GM06990 (cell line): ENCODE results near the gene KCTD5.
A peak's percentile ranks its signal among the peaks of the same experiment; 100 is the strongest.

Experiments
- DNase-seq: peaks from one replicate; pipeline ENCODE4 v3.0.0-alpha.2; 2011; ENCODE audit not compliant: insufficient read length; ENCODE audit errors: extremely low read depth
- H3K27me3 ChIP-seq: replicated peaks from 2 replicates; pipeline ENCODE4 v1.6.0; 2011; ENCODE audit warnings: low read length; ENCODE audit not compliant: control insufficient read depth, insufficient read depth
- H3K36me3 ChIP-seq: 2 replicates; pipeline ENCODE4 v1.5.1; 2011; ENCODE audit warnings: low read length; ENCODE audit not compliant: control insufficient read depth, insufficient read depth
- H3K4me3 ChIP-seq: replicated peaks from 2 replicates; pipeline ENCODE4 v1.5.1; 2011; ENCODE audit warnings: low read depth, mild to moderate bottlenecking, control low read depth, low read length
- CTCF ChIP-seq: IDR thresholded peaks from 2 replicates; pipeline ENCODE4 v1.5.1; 2011; ENCODE audit warnings: low read length, control low read depth, mild to moderate bottlenecking, inconsistent platforms; ENCODE audit not compliant: insufficient read depth, poor library complexity, severe bottlenecking

The KCTD5 gene

DNA sequence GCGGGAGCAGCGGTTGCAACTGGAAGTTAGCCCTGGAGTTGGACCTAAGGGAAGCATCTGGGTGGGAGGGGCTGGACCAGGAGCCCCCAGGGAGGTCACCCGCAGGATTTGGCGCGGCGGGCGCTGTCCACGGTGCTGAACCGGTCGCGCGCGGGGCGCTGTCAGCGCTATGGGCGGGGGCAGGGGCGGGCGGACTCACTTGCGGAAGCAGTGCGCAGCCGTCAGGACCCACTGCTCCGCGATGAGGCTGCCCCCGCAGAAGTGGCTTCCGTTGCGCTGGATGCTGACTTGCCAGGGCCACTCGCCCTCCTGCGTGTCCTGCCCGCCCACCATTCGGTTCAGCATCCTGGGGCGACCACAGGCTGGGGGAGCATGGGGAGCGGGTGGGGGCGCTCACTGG, 33.2 kb downstream of the KCTD5 start:
- Histone ChIP-seq H3K27me3 (no peaks in the 10 kb centered on the region; the same call in 1 of the 2 replicates), H3K4me3 (no peak overlapping the region; the same call in 1 of the 2 replicates), H3K36me3 (no peaks in the 10 kb centered on the region)
- no peak for TF ChIP-seq CTCF
- DNase-seq = peak; percentile 66

GRCh38 chr16:2715966-2716885, 33.9 kb downstream of the KCTD5 start:
- TF ChIP-seq CTCF = no peak
- peak; percentile 6 for DNase-seq
- no peaks in the 10 kb centered on the region; the same call in 1 of the 2 replicates for H3K27me3 ChIP-seq
- H3K4me3 ChIP-seq = no peak overlapping the region
- no peaks in the 10 kb centered on the region for H3K36me3 ChIP-seq

DNA sequence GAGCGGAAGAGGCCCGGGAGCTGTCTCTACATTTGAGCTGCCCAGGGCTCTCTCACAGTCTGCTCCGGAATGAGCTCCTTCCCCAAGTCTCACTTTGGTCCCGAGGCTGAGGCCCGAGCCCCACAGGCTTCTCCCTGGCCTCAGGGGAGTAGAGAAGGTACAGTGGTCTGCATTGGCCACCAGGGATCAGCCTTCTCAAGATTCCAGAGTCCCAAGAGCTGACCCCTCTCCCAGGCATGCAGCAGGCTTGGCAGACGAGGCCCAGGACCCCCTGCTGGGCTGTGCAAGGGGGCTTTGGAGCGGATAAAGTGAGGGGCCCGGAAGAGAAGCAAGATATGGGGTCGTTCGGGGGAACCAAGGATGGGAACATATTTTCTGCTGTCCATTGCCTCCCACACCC, 34.6 kb downstream of the KCTD5 start:
- DNase-seq = no peak
- no peak for TF ChIP-seq CTCF
- no peak overlapping the region for H3K4me3 ChIP-seq
- H3K36me3 ChIP-seq = no peaks in the 10 kb centered on the region
- H3K27me3 ChIP-seq = no peaks in the 10 kb centered on the region; the same call in 1 of the 2 replicates

DNA sequence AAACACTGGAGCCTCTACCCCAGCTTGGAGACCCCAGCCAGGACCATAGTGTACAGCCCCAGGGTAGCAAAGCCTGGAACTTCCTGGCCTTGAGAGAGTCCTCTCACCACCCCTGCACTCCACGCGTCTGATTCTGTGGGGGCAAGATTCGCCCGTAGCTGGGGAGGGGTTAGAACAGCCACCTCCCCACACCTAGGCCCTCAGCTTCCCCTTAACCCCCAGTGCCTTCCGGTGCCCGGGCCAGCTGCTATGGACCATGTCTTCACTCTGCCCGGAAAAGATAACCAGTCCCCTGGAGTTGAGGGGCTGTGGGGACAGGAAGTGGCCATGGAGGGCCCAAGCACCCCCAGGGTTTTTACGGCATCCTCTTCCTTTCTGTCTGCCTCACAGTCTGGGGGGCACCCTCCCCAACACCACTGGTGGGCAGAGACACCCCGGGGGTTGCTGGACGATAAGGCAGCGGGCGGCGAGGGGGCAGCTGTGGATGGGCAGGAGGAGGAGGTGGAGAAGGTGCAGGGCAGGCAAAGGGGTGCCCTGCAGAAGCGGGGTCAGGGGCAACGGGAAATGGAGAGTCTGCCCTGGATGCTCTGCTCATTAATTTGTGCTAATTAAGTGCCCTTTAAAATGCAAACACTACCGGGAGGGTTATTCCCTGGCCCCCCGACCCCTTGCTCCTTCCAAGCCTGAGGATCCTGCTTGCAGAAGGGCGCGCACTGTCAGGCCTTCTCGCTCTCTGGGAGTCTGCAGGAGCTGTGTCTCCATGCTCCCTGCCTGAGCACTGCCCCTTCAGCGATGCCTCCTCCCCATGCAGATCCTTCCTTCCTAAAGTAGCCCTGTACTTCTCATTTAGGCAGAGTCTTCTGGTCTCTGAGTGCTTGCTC, 35.3 kb downstream of the KCTD5 start:
- TF ChIP-seq CTCF = no peak
- Histone ChIP-seq H3K4me3 (no peak overlapping the region), H3K36me3 (no peaks in the 10 kb centered on the region), H3K27me3 (no peaks in the 10 kb centered on the region; the same call in 1 of the 2 replicates)
- no peak for DNase-seq

DNA sequence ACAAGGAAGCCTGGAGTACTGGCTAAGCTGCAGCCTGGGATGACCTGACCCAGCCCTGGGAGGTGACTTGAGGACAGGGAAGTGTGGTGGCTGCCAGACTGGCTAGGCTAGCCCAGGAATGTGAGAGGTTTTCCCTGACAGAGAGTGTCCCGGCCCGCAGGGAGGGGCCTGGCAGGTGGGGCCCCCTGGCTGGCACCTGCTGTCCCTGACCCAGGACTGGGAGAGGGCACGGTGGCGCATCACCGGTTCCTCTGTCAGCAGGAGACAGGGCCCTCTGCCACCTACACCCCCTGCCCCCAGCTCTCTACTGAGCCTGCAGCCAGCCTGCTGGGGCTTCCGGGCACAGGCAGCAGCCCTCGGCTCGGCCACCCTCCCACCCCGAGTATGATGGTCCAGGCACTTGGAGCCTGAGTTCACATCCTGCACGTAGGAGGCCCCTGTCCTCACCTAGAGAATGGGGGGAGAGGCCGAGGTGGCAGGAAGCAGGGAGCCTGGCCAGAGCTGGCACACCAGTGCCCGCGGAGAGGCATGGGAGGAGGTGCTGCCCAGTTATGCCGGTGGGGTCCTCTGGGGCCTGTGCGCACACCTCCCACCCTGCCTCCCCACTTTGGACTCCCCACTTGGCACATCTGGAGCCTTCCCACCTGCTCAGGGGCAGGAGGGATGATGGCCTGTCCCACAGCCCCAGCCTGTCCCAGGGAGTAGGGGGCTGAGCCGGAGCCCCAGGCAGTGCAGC, 37.2 kb downstream of the KCTD5 start:
- no peak overlapping the region for H3K4me3 ChIP-seq

More for the DNA sequence above, 37.2 kb downstream of the KCTD5 start:
- Histone ChIP-seq H3K27me3 (no peaks in the 10 kb centered on the region; the same call in 1 of the 2 replicates), H3K36me3 (no peaks in the 10 kb centered on the region)
- no peak for DNase-seq
- TF ChIP-seq CTCF = no peak
